ENCODE measurements around the gene C3orf52.
A peak's percentile ranks its signal among the peaks of the same experiment; 100 is the strongest.
"Not testable (repeated sequence)": the region's sequence is repeated elsewhere in the genome, so short reads cannot be mapped to it uniquely, and the experiment has no call there.

The C3orf52 gene, protein sequence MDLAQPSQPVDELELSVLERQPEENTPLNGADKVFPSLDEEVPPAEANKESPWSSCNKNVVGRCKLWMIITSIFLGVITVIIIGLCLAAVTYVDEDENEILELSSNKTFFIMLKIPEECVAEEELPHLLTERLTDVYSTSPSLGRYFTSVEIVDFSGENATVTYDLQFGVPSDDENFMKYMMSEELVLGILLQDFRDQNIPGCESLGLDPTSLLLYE

DNA sequence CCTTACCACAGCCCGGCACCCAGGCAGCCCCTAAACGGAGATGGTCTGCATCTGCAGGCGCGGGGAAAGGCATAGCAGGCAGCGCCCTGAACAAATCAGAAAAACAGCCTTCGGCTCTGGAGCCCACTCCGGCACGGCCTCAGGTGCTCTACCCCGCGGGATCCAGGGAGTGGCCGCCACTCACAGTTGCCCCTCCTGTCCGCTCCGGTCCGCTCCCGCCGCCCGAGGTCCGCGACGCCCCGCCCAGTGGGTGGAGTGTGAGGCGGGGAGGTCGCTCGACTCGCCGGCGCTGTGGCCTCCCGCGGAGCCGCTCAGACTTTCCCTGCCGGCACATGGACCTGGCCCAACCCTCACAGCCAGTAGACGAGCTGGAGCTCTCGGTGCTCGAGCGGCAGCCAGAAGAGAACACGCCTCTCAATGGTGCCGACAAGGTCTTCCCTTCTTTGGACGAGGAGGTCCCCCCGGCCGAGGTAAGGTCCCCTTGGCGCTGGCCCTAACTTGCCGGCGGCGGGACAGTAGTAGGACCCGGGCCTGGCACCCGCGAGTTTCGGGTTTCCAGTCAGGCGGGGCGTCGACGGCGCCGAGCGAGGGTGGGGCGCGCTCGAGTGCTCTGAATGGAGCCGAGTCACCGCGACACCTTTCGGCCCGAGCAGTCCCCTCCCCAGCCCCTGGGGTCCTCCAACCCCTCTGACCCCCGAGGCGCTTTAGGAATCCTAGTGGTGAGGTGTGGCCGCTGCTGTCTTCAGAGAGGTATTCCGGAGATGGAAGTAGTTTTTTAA is at the start of gene C3orf52:
Gene C3orf52 (plus strand): TSS at position 314 of the 779 bp plus-strand sequence. CDS start 19 bp downstream, at position 333.
- DNase-seq (ENCODE audit: low read depth in 3 of 3): peak; percentile 19 to 28 (median 20)

DNA sequence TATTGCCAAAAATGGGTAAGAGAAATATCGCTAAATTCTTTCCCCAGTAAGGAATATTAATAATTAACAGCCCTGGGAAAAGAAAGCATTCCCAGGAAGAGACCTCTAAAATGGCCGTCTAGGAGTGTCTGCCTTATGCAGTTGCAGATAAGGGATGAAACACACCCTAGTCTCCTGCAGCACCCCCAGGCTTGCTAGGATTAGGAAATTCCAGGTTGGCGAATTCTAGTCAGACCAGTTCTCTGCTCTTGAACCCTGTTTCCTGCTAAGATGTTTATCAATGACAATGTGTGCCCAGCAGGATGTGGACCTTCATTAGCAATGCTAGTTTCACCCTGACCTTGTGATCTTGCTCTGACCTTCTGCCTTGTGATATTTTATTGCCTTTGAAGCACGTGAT is 49.0 kb upstream of the C3orf52 start:
- not testable (repeated sequence) for DNase-seq (ENCODE audit: low read depth in 3 of 3)

DNA sequence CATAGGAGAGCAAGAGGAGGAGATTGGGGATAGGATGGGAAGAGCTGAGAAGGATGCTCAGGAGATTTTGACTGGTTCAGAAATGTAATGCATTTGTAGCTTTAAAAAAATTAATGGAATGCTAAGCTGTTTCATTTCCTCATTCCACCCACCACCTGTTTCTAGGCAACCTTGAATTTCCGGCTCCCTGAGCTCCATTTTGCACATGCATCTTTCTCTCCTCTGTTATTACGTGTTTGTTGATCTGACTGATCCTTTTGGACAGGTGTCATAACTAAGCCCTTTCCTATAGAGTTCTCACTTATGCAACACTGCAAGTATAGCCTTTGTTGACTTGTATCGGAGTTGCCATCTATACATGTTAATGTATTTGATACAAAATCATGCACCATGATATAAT is 47.3 kb upstream of the C3orf52 start:
- DNase-seq (ENCODE audit: low read depth in 3 of 3): no peak

DNA sequence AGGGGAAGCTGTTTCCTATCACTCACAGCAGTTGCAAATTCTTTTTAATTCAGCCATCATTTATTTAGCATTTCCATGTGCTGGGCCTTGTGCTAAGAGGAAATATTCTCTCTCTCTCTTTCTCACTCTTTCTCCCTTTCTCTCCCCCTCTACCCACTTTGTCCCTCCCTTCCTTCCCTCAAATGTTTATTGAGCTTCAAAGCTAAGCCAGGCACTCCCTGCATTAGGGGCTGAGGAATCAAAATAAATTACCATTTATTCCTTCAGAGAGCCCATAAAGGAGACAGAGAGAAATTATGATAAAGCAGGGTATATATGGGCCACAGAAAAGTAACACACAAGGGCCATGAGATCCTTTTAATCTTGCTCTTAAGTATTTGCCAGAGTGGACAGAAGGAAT is 44.9 kb upstream of the C3orf52 start:
- DNase-seq (ENCODE audit: low read depth in 3 of 3): no peak

DNA sequence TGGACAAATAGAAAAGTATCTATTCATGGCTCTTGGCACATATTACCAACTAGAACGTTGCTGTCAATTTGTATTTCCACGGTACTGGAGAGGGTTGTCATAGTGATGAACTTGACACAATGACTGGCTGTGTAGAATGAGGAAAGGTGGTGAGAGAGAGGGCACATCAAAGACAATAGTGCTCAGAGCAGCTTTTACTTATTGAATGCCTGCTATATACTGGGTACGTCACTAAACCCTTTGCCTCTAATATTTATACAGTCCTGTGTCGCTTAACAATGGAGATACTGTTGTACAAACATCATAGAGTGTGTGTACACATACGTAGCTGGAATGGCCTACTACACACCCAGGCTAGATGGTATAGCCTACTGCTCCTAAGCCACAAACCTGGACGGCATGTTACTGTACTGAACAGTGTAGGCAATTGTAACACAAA is 43.3 kb upstream of the C3orf52 start:
- DNase-seq (ENCODE audit: low read depth in 3 of 3): no peak

DNA sequence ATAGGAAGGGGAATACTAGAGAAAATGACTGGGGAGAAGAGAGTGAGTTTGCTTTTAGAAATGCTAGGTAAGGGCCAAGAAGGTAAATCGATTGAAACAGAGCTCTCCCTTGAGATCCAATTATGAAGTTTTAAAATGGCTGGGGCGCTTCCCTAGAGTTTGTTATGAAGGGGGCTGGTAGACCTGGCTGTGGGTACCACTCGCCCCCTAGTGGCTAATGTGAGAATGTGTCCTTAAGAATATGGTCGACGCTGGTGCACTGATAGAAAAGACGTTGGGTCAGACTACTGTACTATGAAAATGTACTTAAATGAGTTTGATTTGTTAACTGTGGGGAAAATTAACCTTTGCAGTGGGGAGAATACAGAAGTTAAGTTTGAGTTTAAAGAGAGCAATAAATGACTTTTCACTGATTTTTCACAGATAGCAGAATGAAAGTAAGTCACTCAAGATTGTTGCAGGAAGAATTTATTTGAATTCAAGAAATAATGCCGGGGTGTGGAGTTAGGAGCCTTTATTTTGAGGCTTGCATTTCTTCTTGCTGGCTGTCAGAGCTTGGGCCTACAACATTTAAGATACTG is 42.5 kb upstream of the C3orf52 start:
- peak in 2 of 3 experiments; percentile 7 to 18 for DNase-seq (ENCODE audit: low read depth in 3 of 3)

DNA sequence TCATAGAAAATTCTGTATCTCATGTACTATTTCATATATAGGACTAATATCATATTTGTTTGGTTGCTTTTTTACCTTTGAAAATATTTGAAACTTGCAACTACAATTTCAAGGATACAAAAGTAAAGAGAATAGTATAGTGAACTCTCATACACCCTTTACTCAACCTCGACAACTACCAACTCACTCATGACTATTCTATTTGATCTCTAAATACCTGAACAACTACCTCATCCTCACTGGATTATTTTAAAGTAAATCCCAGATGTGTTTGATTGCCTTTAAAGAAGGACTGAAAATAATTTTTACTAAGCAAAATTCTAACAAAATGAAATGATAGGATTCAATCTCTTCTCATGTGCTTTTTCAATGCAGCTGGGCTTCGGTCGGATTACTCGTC is 39.6 kb upstream of the C3orf52 start:
- no peak for DNase-seq (ENCODE audit: low read depth in 3 of 3)

DNA sequence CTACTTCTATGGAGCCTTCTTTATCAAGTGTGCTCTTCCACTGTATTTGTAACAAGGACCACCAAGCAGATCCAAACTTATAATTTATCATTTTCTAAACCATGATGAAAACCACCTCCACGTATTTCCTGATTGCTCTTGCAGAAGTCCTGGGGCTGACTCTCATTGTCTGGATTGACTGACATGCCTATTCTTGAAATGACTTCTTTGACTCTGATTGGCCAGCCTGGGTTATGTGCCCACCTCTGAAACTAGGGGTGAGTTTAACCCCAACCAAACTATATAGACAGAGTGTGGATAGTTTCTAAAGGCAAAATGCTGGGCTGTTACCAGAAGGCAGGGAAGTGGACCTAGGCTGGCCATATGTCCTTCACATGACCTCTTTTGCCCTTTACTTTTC is 38.9 kb upstream of the C3orf52 start:
- DNase-seq (ENCODE audit: low read depth in 3 of 3): no peak

DNA sequence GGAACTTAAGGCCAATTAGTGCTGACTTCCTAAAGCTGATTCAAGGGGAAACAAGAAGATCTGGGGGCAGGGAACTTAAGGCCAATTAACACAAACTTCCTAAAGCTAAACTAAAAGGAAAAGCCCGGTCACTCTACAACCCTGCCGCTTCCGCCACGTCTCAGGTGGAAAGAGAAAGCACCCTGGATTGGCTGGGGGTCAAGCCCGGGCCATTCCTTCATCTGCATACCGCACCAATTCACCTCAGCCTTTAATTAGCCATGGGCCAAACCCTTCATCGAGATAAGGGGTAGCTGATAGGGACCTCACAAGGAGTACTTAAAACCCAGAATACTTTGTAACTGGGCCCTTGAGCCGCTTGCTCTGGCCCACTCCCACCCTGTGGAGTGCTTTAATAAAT is 37.3 kb upstream of the C3orf52 start:
- DNase-seq (ENCODE audit: low read depth in 3 of 3): no peak

DNA sequence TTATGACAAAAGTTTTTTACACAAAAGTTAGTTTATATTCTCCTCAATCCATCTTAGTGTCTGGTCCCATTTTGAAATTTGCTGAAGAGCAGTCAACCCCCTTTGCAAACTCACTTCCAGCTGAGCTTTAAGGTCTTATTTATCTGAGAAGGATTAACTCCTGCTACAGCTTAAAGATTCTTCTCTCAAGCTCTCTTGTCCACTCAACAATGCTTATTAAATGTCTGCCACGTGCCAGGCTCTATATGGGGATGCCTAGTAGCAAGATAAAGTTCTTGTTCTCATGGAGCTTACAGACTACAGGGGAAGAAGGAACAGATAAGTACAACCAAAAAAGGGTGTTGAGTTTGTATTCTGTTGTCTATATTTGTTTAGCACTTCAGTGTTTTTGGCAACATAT is 33.0 kb upstream of the C3orf52 start:
- no peak for DNase-seq (ENCODE audit: low read depth in 3 of 3)

DNA sequence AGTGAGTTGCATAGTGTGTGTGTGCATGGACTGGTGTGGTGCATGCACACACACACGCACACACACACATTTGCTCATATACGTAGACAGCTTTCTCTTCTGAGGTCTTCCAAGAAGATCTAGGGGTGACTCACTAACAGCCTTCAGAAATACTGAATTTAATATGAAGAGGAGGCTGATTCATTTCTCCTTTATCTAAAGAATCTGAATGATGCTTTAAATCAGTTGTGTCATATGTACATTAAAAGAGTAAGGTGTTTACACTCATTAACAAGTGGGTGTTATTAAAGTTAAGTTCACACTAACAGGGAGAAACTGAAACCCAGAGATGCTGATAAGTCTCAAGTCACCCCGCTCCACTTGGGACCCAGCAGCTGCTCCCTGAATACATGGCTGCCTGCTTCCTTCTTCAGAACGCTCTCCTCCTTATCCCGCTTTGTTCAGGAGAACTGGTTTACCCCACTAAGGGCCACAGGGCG is 29.7 kb upstream of the C3orf52 start:
- DNase-seq (ENCODE audit: low read depth in 3 of 3): no peak

DNA sequence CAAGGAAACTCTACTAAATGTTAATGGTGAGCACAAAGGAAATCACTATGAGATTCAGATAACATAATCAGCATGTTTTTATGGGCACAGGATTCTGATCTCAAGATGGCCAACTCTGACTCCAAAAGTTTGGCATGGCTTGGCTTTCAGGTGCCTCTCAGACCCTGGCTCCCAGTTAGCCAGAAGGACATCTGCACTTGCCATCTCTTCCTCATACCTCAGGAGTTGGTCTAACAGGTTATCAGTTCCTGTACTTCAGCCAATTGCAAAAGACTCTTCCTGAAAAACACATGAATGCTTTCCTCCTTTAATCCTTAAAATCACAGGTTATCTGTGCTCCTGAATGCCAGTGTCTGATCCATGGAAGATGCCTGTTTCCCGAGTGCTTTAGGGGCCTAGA is 26.7 kb upstream of the C3orf52 start:
- no peak for DNase-seq (ENCODE audit: low read depth in 3 of 3)

DNA sequence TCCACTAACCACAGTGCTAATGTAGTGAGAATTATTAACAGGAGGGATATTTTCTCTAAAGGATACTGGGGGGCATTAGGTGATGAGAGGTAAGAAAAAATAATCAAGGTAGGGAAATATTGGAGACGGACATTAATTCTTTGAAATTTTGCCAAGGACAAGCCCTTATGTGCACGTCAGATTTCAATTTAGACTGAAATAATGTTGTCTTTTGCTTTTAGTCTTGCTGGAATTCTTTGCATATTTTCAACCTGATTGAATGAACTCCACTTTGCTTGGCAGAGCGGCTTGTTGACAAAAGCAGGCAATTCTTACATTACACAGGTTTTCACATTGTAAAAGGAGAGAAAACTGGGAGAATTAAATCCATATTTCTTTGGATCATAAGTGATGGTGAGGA is 25.0 kb upstream of the C3orf52 start:
- no peak for DNase-seq (ENCODE audit: low read depth in 3 of 3)

DNA sequence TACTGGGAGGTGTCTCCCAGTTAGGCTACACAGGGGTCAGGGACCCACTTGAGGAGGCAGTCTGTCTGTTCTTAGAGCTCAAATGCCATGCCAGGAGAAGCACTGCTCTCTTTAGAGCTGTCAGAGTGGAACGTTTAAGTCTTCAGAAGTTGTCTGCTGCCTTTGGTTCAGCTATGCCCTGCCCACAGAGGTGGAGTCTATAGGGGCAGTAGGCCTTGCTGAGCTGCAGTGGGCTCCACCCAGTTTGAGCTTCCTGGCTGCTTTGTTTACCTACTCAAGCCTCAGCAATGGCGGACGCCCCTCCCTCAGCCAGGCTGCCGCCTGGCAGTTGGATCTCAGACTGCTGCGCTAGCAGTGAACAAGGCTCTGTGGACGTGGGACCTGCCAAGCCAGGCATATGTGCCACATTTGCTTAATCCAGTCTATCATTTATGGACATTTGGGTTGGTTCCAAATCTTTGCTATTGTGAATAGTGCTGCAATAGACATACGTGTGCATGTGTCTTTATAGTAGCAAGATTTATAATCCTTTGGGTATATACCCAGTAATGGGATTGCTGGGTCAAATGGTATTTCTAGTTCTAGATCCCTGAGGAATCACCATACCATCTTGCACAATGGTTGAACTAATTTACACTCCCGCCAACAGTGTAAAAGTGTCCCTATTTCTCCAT is 13.7 kb upstream of the C3orf52 start:
- peak in 2 of 3 experiments; percentile 24 to 32 for DNase-seq (ENCODE audit: low read depth in 3 of 3)

DNA sequence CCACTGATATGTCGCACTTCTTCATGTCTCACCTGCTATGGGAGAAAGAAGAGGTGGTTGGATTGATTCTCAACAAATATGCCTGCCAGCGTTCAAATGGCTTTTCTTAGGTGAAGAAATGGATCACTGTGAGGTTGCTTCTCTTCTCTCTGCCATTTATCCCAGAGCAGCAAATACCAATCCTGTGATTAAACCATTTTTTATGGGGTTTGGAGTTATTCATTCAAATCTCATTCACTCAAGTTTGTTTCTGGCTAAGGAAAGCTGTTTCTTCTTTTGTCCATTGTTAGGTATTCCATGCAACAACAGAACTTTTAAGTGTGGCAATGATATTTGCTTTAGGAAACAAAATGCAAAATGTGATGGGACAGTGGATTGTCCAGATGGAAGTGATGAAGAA is 12.2 kb upstream of the C3orf52 start:
- DNase-seq (ENCODE audit: low read depth in 3 of 3): no peak

DNA sequence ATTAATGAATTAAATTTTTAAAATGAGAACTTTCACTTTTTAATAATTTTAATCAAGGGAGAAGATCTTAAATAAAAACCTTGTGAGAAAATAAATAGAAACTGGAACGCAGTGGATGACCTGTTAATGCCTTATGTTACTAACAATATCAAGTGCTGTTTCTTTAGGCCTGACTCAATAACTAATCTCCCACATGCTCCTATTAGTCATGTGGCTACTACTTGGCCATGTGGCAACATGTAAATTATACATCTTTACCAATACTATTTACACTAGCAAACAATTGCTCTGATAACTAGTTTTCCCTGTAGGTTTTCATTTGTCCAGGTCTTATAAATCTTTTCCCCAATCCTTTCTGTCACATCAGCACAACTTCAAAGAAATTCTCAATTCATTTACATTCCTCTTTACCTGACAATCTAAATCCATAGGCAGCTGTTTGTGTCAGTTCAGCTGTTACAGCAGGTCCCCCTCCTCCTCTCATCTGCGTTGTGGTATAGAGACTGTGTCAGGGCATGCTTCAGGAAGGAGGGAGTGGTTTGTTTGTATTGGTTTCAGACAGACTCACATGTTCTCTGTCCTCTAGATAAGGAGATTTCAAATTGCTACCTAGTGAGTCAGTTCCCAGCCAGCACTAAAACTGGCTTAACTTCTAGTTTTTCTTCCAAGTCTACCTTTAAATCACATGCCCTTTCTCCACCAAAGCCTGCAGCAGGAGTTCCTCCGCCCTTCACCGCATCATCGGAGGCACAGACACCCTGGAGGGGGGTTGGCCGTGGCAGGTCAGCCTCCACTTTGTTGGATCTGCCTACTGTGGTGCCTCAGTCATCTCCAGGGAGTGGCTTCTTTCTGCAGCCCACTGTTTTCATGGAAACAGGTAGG is 11.3 kb upstream of the C3orf52 start:
- DNase-seq (ENCODE audit: low read depth in 3 of 3): no peak

DNA sequence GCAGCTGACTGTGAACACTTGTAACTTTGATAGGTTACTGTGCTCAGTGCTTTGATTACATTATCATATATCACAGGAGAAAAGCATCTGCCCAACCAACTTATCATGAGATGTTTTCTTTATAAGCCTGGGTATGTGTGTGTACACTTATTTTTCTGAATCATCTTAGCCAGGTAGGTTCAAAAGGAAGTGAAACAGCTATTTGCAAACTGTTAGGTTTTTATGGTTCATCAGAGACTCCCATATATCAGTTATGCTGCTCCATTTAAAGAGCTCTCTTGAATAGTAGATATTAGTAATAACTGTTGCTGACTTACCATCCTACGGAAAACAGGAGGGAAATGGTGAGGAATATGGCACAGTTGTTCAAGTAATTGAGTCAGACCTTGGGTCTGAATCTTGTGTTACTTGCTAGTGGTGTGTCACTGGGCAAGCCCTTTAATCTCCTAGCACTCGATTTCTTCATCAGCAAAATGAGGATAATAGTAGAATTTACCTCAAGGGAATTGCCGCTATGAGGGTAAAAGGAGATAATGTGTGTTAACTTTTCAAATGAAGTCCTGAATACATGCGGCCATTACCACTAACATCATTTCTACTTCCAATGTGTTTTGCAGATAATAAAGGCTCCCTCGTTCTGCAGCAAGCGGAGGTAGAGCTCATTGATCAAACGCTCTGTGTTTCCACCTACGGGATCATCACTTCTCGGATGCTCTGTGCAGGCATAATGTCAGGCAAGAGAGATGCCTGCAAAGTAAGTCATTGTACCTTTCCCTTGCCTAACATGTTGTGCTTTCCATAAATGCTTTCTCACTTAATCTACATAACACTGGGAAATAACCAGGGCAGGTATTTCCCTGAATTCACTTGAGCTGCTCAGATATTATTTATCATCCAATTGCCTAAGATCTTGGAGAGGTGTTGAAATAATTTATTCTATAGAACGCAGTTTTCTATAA is 7.8 kb upstream of the C3orf52 start:
- no peak for DNase-seq (ENCODE audit: low read depth in 3 of 3)

DNA sequence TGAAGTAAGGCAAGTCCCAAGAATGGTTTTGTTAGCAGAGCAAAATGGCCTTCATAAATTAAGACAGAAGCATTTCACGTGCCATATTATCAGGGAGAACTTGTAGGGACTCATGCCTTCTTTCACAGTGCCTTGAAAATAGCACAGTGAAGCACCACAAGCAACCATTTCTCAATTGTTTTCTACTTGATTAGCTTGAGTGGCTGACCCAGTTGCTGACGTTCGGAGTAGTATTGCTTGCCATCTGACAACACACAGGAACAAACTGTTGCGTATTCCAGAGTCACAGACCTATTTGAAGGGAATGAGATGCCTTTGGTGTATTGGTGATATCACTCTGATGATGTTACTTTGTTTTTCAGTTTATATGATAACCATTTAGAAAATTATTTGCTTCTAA is 3.0 kb upstream of the C3orf52 start:
- DNase-seq (ENCODE audit: low read depth in 3 of 3): no peak

DNA sequence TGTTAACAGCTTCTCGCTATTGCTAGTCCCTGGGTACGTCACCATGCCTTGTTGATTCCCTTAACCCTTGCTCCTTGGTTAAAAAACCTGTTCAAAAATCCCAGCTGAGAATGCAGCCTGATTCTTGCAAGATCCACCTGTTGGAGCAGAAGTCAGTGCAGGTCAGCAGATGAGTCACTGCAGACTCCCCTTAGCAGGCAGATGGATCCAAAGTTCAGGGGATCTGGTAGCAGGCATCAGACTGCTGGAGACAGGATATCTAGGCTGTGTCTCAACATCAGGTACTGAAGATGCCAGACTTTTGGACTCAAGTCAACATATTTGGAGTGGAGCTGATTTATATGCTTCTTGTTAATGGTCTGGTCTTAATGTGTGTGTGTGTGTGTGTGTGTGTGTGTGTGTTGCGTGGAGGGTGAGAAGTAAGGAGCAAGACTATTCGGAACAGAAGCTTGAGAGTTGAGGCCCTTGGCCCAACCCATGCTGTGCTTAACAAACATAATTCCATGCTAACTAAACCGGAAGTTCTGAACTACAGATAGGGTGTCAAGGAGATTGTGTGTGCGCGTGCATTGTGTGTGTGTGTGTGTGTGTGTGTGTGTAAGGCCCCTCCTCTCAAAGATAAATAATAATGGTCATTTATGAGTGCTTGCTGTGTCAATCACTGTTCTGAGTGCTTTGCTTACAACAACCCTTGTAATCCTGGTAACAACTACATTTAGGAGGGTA is 1.0 kb upstream of the C3orf52 start:
- DNase-seq (ENCODE audit: low read depth in 3 of 3): no peak

DNA sequence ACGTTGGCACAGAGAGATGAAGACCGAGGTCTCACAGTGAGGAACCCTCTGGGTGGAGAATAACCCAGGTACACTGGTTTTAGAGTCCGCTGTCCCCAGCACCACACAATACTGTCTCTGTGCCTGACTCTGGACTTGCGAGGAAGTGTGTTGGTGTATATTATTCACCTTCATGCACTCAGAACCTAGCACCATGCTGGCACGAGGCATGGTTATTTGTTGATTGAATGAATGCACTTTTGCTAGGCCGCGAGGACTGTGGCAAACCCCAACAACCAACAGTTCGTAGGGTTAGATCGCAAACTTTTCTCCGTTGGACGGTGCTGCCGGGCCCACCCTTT is 484 bp upstream of the C3orf52 start:
- no peak for DNase-seq (ENCODE audit: low read depth in 3 of 3)
